Smooth muscle cell (in vitro differentiated cells): Measurements from ENCODE around the gene OR2AK2. TPM values are rescaled to one million over a fixed set of nuclear protein-coding genes. Genes with fewer than 3 reads are reported as not detected.
"Not testable (repeated sequence)": the region's sequence is repeated elsewhere in the genome, so short reads cannot be mapped to it uniquely, and the experiment has no call there.

ENCODE experiments used
- DNase-seq: peaks from one replicate; lab custom pipeline; 2025; ENCODE audit not compliant: unreplicated experiment; lab: John Stamatoyannopoulos, UW
- H2AFZ ChIP-seq: fragments of 200-600 bp; sonication (generic); 2 replicates; pipeline ENCODE4 v1.6.0; 2016; ENCODE audit warnings: antibody characterized with exemption, low read depth, mild to moderate bottlenecking
- H3F3A ChIP-seq: fragments of 200-600 bp; sonication (generic); 2 replicates; pipeline ENCODE4 v1.6.0; 2017; ENCODE audit warnings: antibody characterized with exemption, low read depth
- H3K27ac ChIP-seq: fragments of 200-600 bp; sonication (generic); 2 replicates; pipeline ENCODE4 v1.5.1; 2016; ENCODE audit warnings: low read depth, mild to moderate bottlenecking
- H3K27me3 ChIP-seq: fragments of 200-600 bp; sonication (generic); 2 replicates; pipeline ENCODE4 v1.6.1; 2016; ENCODE audit warnings: low read depth, mild to moderate bottlenecking
- H3K36me3 ChIP-seq: fragments of 200-600 bp; sonication (generic); 2 replicates; pipeline ENCODE4 v1.5.1; 2016; ENCODE audit warnings: low read depth
- H3K4me1 ChIP-seq: fragments of 200-600 bp; sonication (generic); 2 replicates; pipeline ENCODE4 v1.5.1; 2016; ENCODE audit warnings: low read depth
- H3K4me2 ChIP-seq: fragments of 200-600 bp; sonication (generic); 2 replicates; pipeline ENCODE4 v1.6.0; 2016; ENCODE audit warnings: mild to moderate bottlenecking
- H3K4me3 ChIP-seq: fragments of 200-600 bp; sonication (generic); 2 replicates; pipeline ENCODE4 v1.5.1; 2016; ENCODE audit warnings: mild to moderate bottlenecking
- H3K79me2 ChIP-seq: fragments of 200-600 bp; sonication (generic); 2 replicates; pipeline ENCODE4 v1.6.0; 2016; ENCODE audit warnings: low read depth, mild to moderate bottlenecking
- H3K9ac ChIP-seq: fragments of 200-600 bp; sonication (generic); 2 replicates; pipeline ENCODE4 v1.6.0; 2016; ENCODE audit warnings: low read depth
- H3K9me3 ChIP-seq: fragments of 200-600 bp; sonication (generic); replicated peaks from 2 replicates; pipeline ENCODE4 v1.5.1; 2016; ENCODE audit warnings: low read depth
- H4K20me1 ChIP-seq: fragments of 200-600 bp; sonication (generic); 2 replicates; pipeline ENCODE4 v1.6.0; 2016; ENCODE audit warnings: low read depth
- WGBS: methylation state at CpG from one replicate; pipeline ENCODE4 v1.1.7; 2016; ENCODE audit warnings: low lambda C conversion rate; 5-methylcytosine and 5-hydroxymethylcytosine counted together
- polyA plus RNA-seq: library from polyadenylated mRNA; unstranded; fragments of >200 nt; fragmentation: Nextera tagmentation; extraction: Ambion mirVana; gene quantifications from 2 replicates; pipeline ENCODE4 v1.2.1, GENCODE V29; 2016
- total RNA-seq: library from RNA; depleted of rRNA; stranded (reverse); fragments of >200 nt; gene quantifications from 2 replicates; pipeline ENCODE4 v1.2.3, GENCODE V29; 2014
- TF ChIP-seq, protein P1 (sequence below): fragments of 200-600 bp; sonication (generic); IDR thresholded peaks from 2 replicates; pipeline ENCODE4 v1.5.1; 2017; ENCODE audit warnings: borderline replicate concordance, mild to moderate bottlenecking, antibody characterized with exemption; ENCODE audit not compliant: insufficient read depth, poor library complexity, severe bottlenecking

Gene OR2AK2
- total and polyA plus RNA-seq, 2 experiments from 2014 or later = not detected

DNA sequence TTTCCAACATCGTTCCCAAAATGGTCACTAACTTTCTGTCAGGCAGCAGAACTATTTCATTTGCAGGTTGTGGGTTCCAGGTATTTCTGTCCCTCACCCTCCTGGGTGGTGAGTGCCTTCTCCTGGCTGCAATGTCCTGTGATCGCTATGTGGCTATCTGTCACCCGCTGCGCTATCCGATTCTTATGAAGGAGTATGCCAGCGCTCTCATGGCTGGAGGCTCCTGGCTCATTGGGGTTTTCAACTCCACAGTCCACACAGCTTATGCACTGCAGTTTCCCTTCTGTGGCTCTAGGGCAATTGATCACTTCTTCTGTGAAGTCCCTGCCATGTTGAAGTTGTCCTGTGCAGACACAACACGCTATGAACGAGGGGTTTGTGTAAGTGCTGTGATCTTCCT is 31.0 kb upstream of the OR2AK2 start:
- Histone ChIP-seq H3K27me3 (no peaks in the 10 kb centered on the region), H3K36me3 (no peaks in the 10 kb centered on the region), H3K4me1 (no peaks in the 10 kb centered on the region), H3K9me3 (peaks cover 6% of the 10 kb centered on the region), H3K79me2 (no peaks in the 10 kb centered on the region), H3F3A (no peaks in the 10 kb centered on the region), H4K20me1 (no peaks in the 10 kb centered on the region), H2AFZ (no peak overlapping the region), H3K27ac (no peak overlapping the region), H3K4me2 (no peak overlapping the region), H3K4me3 (no peak overlapping the region), H3K9ac (no peak overlapping the region)
- no peak for DNase-seq
- WGBS = 92% methylated on average over 8 of the region's 8 CpGs
- TF ChIP-seq, protein P1, sequence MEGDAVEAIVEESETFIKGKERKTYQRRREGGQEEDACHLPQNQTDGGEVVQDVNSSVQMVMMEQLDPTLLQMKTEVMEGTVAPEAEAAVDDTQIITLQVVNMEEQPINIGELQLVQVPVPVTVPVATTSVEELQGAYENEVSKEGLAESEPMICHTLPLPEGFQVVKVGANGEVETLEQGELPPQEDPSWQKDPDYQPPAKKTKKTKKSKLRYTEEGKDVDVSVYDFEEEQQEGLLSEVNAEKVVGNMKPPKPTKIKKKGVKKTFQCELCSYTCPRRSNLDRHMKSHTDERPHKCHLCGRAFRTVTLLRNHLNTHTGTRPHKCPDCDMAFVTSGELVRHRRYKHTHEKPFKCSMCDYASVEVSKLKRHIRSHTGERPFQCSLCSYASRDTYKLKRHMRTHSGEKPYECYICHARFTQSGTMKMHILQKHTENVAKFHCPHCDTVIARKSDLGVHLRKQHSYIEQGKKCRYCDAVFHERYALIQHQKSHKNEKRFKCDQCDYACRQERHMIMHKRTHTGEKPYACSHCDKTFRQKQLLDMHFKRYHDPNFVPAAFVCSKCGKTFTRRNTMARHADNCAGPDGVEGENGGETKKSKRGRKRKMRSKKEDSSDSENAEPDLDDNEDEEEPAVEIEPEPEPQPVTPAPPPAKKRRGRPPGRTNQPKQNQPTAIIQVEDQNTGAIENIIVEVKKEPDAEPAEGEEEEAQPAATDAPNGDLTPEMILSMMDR = no peak

DNA sequence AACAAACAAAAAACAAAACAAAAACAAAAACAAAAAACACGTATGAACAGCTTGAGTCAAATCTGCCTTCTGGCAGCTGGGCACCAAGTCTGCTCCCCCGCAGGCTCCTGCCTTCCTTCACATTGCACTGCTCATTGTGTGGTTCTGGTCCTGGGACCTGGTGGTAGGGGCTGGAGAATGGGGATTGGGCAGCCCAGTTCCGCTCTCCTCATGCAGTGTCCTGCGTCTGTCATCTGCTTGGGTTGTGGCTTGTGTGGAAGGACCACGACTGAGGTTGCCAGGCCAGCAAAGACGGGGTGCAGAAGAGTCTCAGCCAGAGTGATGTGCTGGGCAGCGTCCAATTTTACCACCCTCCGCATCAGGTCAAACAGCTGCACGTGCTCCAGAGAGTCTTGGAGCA is 29.3 kb upstream of the OR2AK2 start:
- H3K79me2 ChIP-seq = no peaks in the 10 kb centered on the region
- H2AFZ ChIP-seq = no peak overlapping the region
- peaks cover 8% of the 10 kb centered on the region for H3K9me3 ChIP-seq
- H3F3A ChIP-seq = no peaks in the 10 kb centered on the region
- no peaks in the 10 kb centered on the region for H3K27me3 ChIP-seq
- no peak overlapping the region for H3K9ac ChIP-seq
- no peak for DNase-seq
- no peak overlapping the region for H3K4me3 ChIP-seq
- no peaks in the 10 kb centered on the region for H3K4me1 ChIP-seq
- H3K4me2 ChIP-seq = no peak overlapping the region
- TF ChIP-seq, protein P1 = no peak
- 85% methylated on average over 9 of the region's 9 CpGs for WGBS
- H3K27ac ChIP-seq = no peak overlapping the region
- H4K20me1 ChIP-seq = no peaks in the 10 kb centered on the region
- H3K36me3 ChIP-seq = no peaks in the 10 kb centered on the region

DNA sequence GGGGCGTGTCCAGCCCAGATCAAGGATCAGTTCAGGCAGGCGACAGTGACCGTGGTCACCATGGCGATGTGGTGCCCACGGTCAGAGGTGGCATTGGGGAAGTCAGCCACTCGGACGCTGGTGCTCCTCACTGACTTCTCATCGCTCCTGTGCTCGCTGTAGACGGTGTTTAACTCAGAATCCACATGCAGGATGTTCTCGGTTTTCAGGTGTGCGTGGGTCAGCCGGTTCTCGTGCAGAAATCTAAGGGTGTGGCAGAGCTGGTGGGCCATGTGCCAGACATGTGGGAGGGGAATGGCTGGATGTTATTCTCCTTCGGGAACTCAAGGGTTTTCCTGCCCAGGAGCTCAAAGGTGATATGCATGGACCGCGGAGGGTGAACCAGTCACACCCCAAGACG is 28.6 kb upstream of the OR2AK2 start:
- TF ChIP-seq, protein P1 = no peak
- no peaks in the 10 kb centered on the region for H3K27me3 ChIP-seq
- no peaks in the 10 kb centered on the region for H3K36me3 ChIP-seq
- H4K20me1 ChIP-seq = no peaks in the 10 kb centered on the region
- no peaks in the 10 kb centered on the region for H3K4me1 ChIP-seq
- H3K9ac ChIP-seq = no peak overlapping the region
- H3K9me3 ChIP-seq = peaks cover 4% of the 10 kb centered on the region
- no peak overlapping the region for H2AFZ ChIP-seq
- 86% methylated on average over 17 of the region's 18 CpGs for WGBS
- H3K4me2 ChIP-seq = no peak overlapping the region
- no peaks in the 10 kb centered on the region for H3F3A ChIP-seq
- no peaks in the 10 kb centered on the region for H3K79me2 ChIP-seq
- no peak overlapping the region for H3K4me3 ChIP-seq
- H3K27ac ChIP-seq = no peak overlapping the region
- DNase-seq = no peak

DNA sequence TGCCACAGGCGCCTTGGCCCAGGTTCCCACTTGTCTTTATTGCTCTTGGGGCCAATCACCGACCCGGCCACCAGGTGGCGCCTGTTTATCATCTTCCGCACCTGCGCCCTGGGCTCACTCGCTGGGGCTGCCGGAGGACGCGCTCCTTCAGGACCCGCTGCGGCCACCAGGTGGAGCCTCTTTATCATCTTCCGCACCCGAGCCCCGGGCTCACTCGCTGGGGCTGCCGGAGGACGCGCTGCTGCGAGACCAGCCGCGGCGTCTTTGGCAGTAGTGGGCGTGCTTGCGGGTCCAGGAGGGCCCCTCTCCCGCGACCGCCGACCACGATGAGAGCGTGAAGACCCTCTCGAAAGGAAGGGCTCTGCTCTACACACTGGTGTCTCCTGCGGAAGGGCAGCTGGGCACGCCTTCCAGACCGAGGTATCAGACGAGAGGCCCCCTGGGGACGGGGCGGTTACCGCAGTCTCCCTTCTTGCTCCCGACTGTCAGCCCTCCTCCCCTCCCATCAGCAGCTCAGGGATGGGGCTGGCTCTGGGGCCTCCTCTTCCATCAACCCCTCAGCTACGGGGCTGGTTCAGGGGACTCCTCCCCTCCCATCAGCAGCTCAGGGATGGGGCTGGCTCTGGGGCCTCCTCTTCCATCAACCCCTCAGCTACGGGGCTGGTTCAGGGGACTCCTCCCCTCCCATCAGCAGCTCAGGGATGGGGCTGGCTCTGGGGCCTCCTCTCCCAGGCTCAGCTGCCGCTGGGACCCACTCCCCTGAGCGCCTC is 27.9 kb upstream of the OR2AK2 start:
- not testable (repeated sequence) for H3K36me3 ChIP-seq, H2AFZ ChIP-seq, H3K27me3 ChIP-seq, H3K4me3 ChIP-seq, H3K9ac ChIP-seq, H4K20me1 ChIP-seq, H3K4me1 ChIP-seq, H3K79me2 ChIP-seq, H3K4me2 ChIP-seq, H3K9me3 ChIP-seq, DNase-seq, H3F3A ChIP-seq, H3K27ac ChIP-seq
- 35% methylated on average over 40 of the region's 44 CpGs for WGBS
